Left ventricle myocardium superior (tissue), 1 donor: ENCODE data around the gene KIF1C. TPM values are rescaled to one million over a fixed set of nuclear protein-coding genes. Genes with fewer than 3 reads are reported as not detected.

Experiments
- ATAC-seq: fragments of 200-7000 bp; cut with Tn5 transposase; one replicate; pipeline ENCODE4 v1.9.1; 2020; ENCODE audit warnings: mild to moderate bottlenecking, moderate library complexity
- DNase-seq: peaks from one replicate; pipeline ENCODE4 v3.0.0-alpha.2; 2020
- intact Hi-C: fragments of 100-400 bp; cut with micrococcal nuclease; formaldehyde crosslinking; loops from one replicate; pipeline ENCODE4 v1.11.0; 2022
- long read RNA-seq: library from polyadenylated mRNA; unstranded; transcript quantifications from one replicate; pipeline ENCODE4 v2.0.0, GENCODE V29; 2021
- total RNA-seq: library from RNA; stranded (reverse); fragmentation: NEBNext Ultra II Directional; extraction: Animal tissue kit (Norgen Biotek cat#: 25700); gene quantifications from one replicate; pipeline ENCODE4 v1.2.1, GENCODE V29; 2021
- donor health status: DM: no; HTN: yes; CAD: no; lungs with severe emphysema.

Gene KIF1C
- 747 TPM for total RNA-seq
- long read RNA-seq, full-length matches to known transcripts: 321 of 890 reads
- long read RNA-seq, partial matches to known transcripts: 509 of 890 reads
- long read RNA-seq, other reads (novel, unspliced or antisense): 60 of 890 reads

- ATAC-seq: peak; percentile 86
- intact Hi-C loops: no loop called here
- peak; percentile 97 for DNase-seq
These were observed at the start of gene KIF1C, which contains the start of gene INCA1 for GRCh38 chr17:4997302-4998026. KIF1C (plus strand) TSS chr17:4997950; CDS start chr17:5000247, 2,297 bp downstream. INCA1 (minus strand) TSS chr17:4997522; CDS start chr17:4994437, 3,085 bp downstream.

- peak; percentile 78 for ATAC-seq
- DNase-seq: peak; percentile 92
- intact Hi-C loops: no loop called here
These were observed 49.4 kb upstream of the KIF1C start, which contains the start of gene PFN1 for GRCh38 chr17:4948166-4948930. PFN1 (minus strand) TSS chr17:4948530; CDS start chr17:4948394, 136 bp downstream.

- DNase-seq: peak; percentile 93
- intact Hi-C loops: no loop called here
- ATAC-seq: peak; percentile 82
These were observed 48.8 kb upstream of the KIF1C start for GRCh38 chr17:4948931-4949320.

- ATAC-seq (peak; percentile 43), DNase-seq (peak; percentile 80)
- intact Hi-C loops: no loop called here
These were observed 48.3 kb upstream of the KIF1C start for GRCh38 chr17:4949321-4950074.

GRCh38 chr17:4950075-4950745 is 47.5 kb upstream of the KIF1C start:
- intact Hi-C loops: no loop called here
- peak; percentile 5 for ATAC-seq
- DNase-seq: peak; percentile 87

GRCh38 chr17:4950746-4951204 is 47.0 kb upstream of the KIF1C start, which contains the start of gene ENO3:
ENO3 (plus strand) TSS chr17:4951119; CDS start chr17:4951830, 711 bp downstream.
- intact Hi-C loops: no loop called here
- ATAC-seq: peak; percentile 4

GRCh38 chr17:4951486-4951885 is 46.3 kb upstream of the KIF1C start:
- intact Hi-C loops: no loop called here
- no peak for ATAC-seq
- DNase-seq: peak; percentile 49

More at GRCh38 chr17:4950746-4951204, 47.0 kb upstream of the KIF1C start, which contains the start of gene ENO3:
- peak; percentile 66 for DNase-seq

GRCh38 chr17:4953451-4953961 is 44.2 kb upstream of the KIF1C start:
- intact Hi-C loops: no loop called here
- DNase-seq (no peak), ATAC-seq (no peak)

- DNase-seq (no peak), ATAC-seq (no peak)
- intact Hi-C loops: no loop called here
These were observed 42.7 kb upstream of the KIF1C start for GRCh38 chr17:4955091-4955490.

GRCh38 chr17:4956493-4957061 is 41.2 kb upstream of the KIF1C start:
- intact Hi-C loops: no loop called here
- peak; percentile 63 for DNase-seq
- no peak for ATAC-seq

- ATAC-seq (peak; percentile 57), DNase-seq (no peak)
- intact Hi-C loops: no loop called here
These were observed 39.6 kb upstream of the KIF1C start for GRCh38 chr17:4958102-4958501.

- intact Hi-C loops: no loop called here
- ATAC-seq: no peak
- DNase-seq: no peak
These were observed 38.3 kb upstream of the KIF1C start for GRCh38 chr17:4959261-4959965.

- DNase-seq (no peak), ATAC-seq (no peak)
- intact Hi-C loops: no loop called here
These were observed 37.3 kb upstream of the KIF1C start for GRCh38 chr17:4960279-4960922.

GRCh38 chr17:4965311-4965986 is 32.3 kb upstream of the KIF1C start:
- ATAC-seq (no peak), DNase-seq (no peak)
- intact Hi-C loops: no loop called here

GRCh38 chr17:4966844-4967538 is 30.8 kb upstream of the KIF1C start:
- ATAC-seq (peak; percentile 89), DNase-seq (peak; percentile 98)
- intact Hi-C loops: no loop called here
